ENCODE data around the gene TTC39C. TPM values are rescaled to one million over a fixed set of nuclear protein-coding genes. Genes with fewer than 3 reads are reported as not detected.
A peak's percentile ranks its signal among the peaks of the same experiment; 100 is the strongest.

Gene TTC39C
- total and polyA plus RNA-seq, 2 experiments from 2014 or later, result 4.1 to 6.0 TPM

DNA sequence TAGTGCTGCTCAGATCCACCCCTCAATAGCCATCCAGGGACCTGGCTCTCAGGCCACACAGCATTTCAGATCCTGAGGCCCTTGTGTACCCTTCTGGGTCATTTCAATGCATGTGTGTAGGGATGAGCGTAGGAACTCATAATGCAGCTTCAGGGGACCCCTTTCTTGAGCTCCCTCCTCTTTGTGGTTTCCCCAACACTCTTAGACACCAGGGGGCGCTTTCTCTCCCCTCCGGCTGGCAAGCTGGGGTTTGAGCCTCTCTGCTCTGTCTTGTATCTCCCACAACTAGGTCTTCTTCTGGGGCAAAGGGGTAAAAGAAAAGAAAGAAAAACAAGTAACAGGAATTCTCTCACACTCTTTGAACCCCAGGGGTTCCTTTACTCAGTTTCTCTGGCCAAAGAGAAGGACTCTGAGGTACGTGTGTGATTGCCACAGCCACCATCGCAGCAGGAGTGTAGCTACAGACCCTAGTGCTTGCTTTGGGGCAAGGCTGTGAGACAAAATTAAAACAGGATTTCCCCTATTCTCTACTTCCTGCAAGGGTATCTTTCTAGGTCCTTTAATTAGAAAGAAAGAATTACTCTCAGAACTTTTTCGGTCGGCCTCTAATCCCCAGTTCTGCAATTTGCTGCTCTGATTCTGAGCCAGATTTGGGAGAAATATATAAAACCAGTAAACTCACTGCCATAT, 162.3 kb downstream of the TTC39C start:
- no peaks in the 10 kb centered on the region for H3K27me3 ChIP-seq
- TF ChIP-seq, protein P1, sequence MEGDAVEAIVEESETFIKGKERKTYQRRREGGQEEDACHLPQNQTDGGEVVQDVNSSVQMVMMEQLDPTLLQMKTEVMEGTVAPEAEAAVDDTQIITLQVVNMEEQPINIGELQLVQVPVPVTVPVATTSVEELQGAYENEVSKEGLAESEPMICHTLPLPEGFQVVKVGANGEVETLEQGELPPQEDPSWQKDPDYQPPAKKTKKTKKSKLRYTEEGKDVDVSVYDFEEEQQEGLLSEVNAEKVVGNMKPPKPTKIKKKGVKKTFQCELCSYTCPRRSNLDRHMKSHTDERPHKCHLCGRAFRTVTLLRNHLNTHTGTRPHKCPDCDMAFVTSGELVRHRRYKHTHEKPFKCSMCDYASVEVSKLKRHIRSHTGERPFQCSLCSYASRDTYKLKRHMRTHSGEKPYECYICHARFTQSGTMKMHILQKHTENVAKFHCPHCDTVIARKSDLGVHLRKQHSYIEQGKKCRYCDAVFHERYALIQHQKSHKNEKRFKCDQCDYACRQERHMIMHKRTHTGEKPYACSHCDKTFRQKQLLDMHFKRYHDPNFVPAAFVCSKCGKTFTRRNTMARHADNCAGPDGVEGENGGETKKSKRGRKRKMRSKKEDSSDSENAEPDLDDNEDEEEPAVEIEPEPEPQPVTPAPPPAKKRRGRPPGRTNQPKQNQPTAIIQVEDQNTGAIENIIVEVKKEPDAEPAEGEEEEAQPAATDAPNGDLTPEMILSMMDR (IDR thresholded peaks at IDR 0.05; ENCODE audit: low read depth, low read length), result peak; percentile 90
- no peak overlapping the region for H3K27ac ChIP-seq
- no peaks in the 10 kb centered on the region for H3K4me1 ChIP-seq (ENCODE audit: low read depth)
- no peaks in the 10 kb centered on the region for H3K9me3 ChIP-seq (ENCODE audit: low read depth)
- H3K36me3 ChIP-seq, result no peaks in the 10 kb centered on the region
- H3K4me3 ChIP-seq, result no peak overlapping the region
- peak; percentile 71 to 72 for DNase-seq (ENCODE audit: low read depth in 1 of 2, low spot score in 1 of 2)

GRCh38 chr18:24177499-24178133, 163.1 kb downstream of the TTC39C start:
- DNase-seq (ENCODE audit: low read depth in 1 of 2, low spot score in 1 of 2), result no peak
- no peak overlapping the region for H3K27ac ChIP-seq
- H3K27me3 ChIP-seq, result no peaks in the 10 kb centered on the region
- TF ChIP-seq, protein P1 (IDR thresholded peaks at IDR 0.05; ENCODE audit: low read depth, low read length), result no peak
- no peaks in the 10 kb centered on the region for H3K9me3 ChIP-seq (ENCODE audit: low read depth)
- no peaks in the 10 kb centered on the region for H3K36me3 ChIP-seq
- no peaks in the 10 kb centered on the region for H3K4me1 ChIP-seq (ENCODE audit: low read depth)
- no peak overlapping the region for H3K4me3 ChIP-seq

- H3K4me1 ChIP-seq (ENCODE audit: low read depth), result no peaks in the 10 kb centered on the region
- no peak for DNase-seq (ENCODE audit: low read depth in 1 of 2, low spot score in 1 of 2)
- H3K36me3 ChIP-seq, result no peaks in the 10 kb centered on the region
- no peaks in the 10 kb centered on the region for H3K9me3 ChIP-seq (ENCODE audit: low read depth)
- H3K4me3 ChIP-seq, result no peak overlapping the region
- no peaks in the 10 kb centered on the region for H3K27me3 ChIP-seq
- no peak overlapping the region for H3K27ac ChIP-seq
- TF ChIP-seq, protein P1 (IDR thresholded peaks at IDR 0.05; ENCODE audit: low read depth, low read length), result no peak
Measured at GRCh38 chr18:24180048-24180447, 165.5 kb downstream of the TTC39C start.

GRCh38 chr18:24181806-24182205, 167.3 kb downstream of the TTC39C start:
- H3K27ac ChIP-seq, result no peak overlapping the region
- TF ChIP-seq, protein P1 (IDR thresholded peaks at IDR 0.05; ENCODE audit: low read depth, low read length), result no peak
- no peaks in the 10 kb centered on the region for H3K27me3 ChIP-seq
- no peak overlapping the region for H3K4me3 ChIP-seq
- H3K36me3 ChIP-seq, result no peaks in the 10 kb centered on the region
- DNase-seq (ENCODE audit: low read depth in 1 of 2, low spot score in 1 of 2), result peak in 1 of 2 donors; percentile 50
- H3K4me1 ChIP-seq (ENCODE audit: low read depth), result no peaks in the 10 kb centered on the region
- H3K9me3 ChIP-seq (ENCODE audit: low read depth), result no peaks in the 10 kb centered on the region

Other genes with a start within 250 kb of the TTC39C start
- 0.99 and 1.7 TPM in 2 replicates for gene CABYR, start 124.3 kb downstream of the TTC39C start, total RNA-seq
- 2.0 and 2.6 TPM in 2 replicates for gene CABYR, start 124.3 kb downstream of the TTC39C start, polyA plus RNA-seq

Data from cardiac muscle cell (in vitro differentiated cells and primary cell).